ENCODE measurements around the gene IL17REL.

- TF ChIP-seq POLR2AphosphoS5 (IDR thresholded peaks at IDR 0.05) (no peak), POLR2A (IDR thresholded peaks at IDR 0.05) (no peak), CTCF (IDR thresholded peaks at IDR 0.05) (no peak), EP300 (IDR thresholded peaks at IDR 0.05) (no peak)
Measured at GRCh38 chr22:49999063-49999945, 13.3 kb downstream of the IL17REL start.
